Measurements from ENCODE around the gene DUS2. TPM values are rescaled to one million over a fixed set of nuclear protein-coding genes. Genes with fewer than 3 reads are reported as not detected.

DUS2 gene
- total and polyA plus RNA-seq, 8 donors = 2.7 to 6.2 (median 4.5) TPM

Other genes starting within 250 kb of the DUS2 start
- gene RANBP10, start 216.7 kb upstream of the DUS2 start, total RNA-seq = 10 to 100 TPM in 4 of 6 donors, 1 to 10 TPM in 2; 8.7 to 15.4 (median 11.3) TPM
- gene RANBP10, start 216.7 kb upstream of the DUS2 start, polyA plus RNA-seq = 10 to 100 TPM; 11.4 to 11.8 TPM
- 1 to 10 TPM in 2 of 6 donors, under 1 TPM in 4; 0.25 to 1.5 (median 0.96) TPM for gene TSNAXIP1, start 216.4 kb upstream of the DUS2 start, total RNA-seq
- 10 to 100 TPM in 1 of 2 donors, 1 to 10 TPM in 1; 5.8 to 11.1 TPM for gene TSNAXIP1, start 216.4 kb upstream of the DUS2 start, polyA plus RNA-seq
- gene THAP11, start 181.0 kb upstream of the DUS2 start, total RNA-seq = 10 to 100 TPM; 10.9 to 16.5 (median 14.3) TPM
- gene THAP11, start 181.0 kb upstream of the DUS2 start, polyA plus RNA-seq = 10 to 100 TPM in 1 of 2 donors, 1 to 10 TPM in 1; 5.1 to 13.7 TPM
- gene NUTF2, start 176.4 kb upstream of the DUS2 start, total RNA-seq = 10 to 100 TPM; 25.8 to 51.4 (median 36.5) TPM
- 10 to 100 TPM; 63.0 to 69.1 TPM for gene NUTF2, start 176.4 kb upstream of the DUS2 start, polyA plus RNA-seq
- 10 to 100 TPM; 19.6 to 37.0 (median 27.7) TPM for gene CENPT, start 175.6 kb upstream of the DUS2 start, total RNA-seq
- 100 to 1,000 TPM; 142 to 143 TPM for gene CENPT, start 175.6 kb upstream of the DUS2 start, polyA plus RNA-seq
- 10 to 100 TPM; 20.2 to 37.0 (median 23.4) TPM for gene EDC4, start 150.2 kb upstream of the DUS2 start, total RNA-seq
- gene EDC4, start 150.2 kb upstream of the DUS2 start, polyA plus RNA-seq = 10 to 100 TPM; 59.1 to 66.2 TPM
- gene NRN1L, start 138.4 kb upstream of the DUS2 start, total RNA-seq = under 1 TPM in 3 of 6 donors, not detected in 3; 0.34 to 0.67 (median 0.40) TPM
- gene NRN1L, start 138.4 kb upstream of the DUS2 start, polyA plus RNA-seq = 1 to 10 TPM; 2.7 to 4.2 TPM
- 10 to 100 TPM; 13.9 to 17.7 (median 15.7) TPM for gene PSKH1, start 130.0 kb upstream of the DUS2 start, total RNA-seq
- gene PSKH1, start 130.0 kb upstream of the DUS2 start, polyA plus RNA-seq = 10 to 100 TPM; 12.7 to 15.9 TPM
- gene CTRL, start 91.4 kb upstream of the DUS2 start, total RNA-seq = 1,000 to 10,000 TPM in 2 of 6 donors, 100 to 1,000 TPM in 4; 559 to 2,165 (median 815) TPM
- gene CTRL, start 91.4 kb upstream of the DUS2 start, polyA plus RNA-seq = 100 to 1,000 TPM; 580 to 609 TPM
- 10 to 100 TPM; 40.0 to 62.2 (median 51.3) TPM for gene PSMB10, start 86.4 kb upstream of the DUS2 start, total RNA-seq
- 100 to 1,000 TPM in 1 of 2 donors, 10 to 100 TPM in 1; 65.7 to 195 TPM for gene PSMB10, start 86.4 kb upstream of the DUS2 start, polyA plus RNA-seq
- gene LCAT, start 79.2 kb upstream of the DUS2 start, total RNA-seq = 10 to 100 TPM in 2 of 6 donors, 1 to 10 TPM in 4; 2.8 to 12.4 (median 8.5) TPM
- 10 to 100 TPM; 54.3 to 65.5 TPM for gene LCAT, start 79.2 kb upstream of the DUS2 start, polyA plus RNA-seq
- gene SLC12A4, start 54.6 kb upstream of the DUS2 start, total RNA-seq = 10 to 100 TPM; 15.8 to 46.4 (median 27.9) TPM
- gene SLC12A4, start 54.6 kb upstream of the DUS2 start, polyA plus RNA-seq = 10 to 100 TPM; 21.0 to 44.8 TPM
- gene DPEP3, start 42.8 kb upstream of the DUS2 start, total RNA-seq = under 1 TPM in 2 of 6 donors, not detected in 4; 0.09 to 0.12 TPM
- gene DPEP3, start 42.8 kb upstream of the DUS2 start, polyA plus RNA-seq = not detected
- gene DPEP2, start 23.8 kb upstream of the DUS2 start, total RNA-seq = 1 to 10 TPM in 2 of 6 donors, under 1 TPM in 2, not detected in 2; 0.32 to 4.0 (median 0.92) TPM
- 1 to 10 TPM; 1.0 to 1.1 TPM for gene DPEP2, start 23.8 kb upstream of the DUS2 start, polyA plus RNA-seq
- gene DPEP2NB, start 7.4 kb upstream of the DUS2 start, total RNA-seq = not detected
- not detected for gene DPEP2NB, start 7.4 kb upstream of the DUS2 start, polyA plus RNA-seq
- gene DDX28, start 52 bp upstream of the DUS2 start, total RNA-seq = 1 to 10 TPM; 2.1 to 5.1 (median 4.0) TPM
- 1 to 10 TPM; 3.6 to 7.4 TPM for gene DDX28, start 52 bp upstream of the DUS2 start, polyA plus RNA-seq
- gene NFATC3, start 62.1 kb downstream of the DUS2 start, total RNA-seq = 10 to 100 TPM in 5 of 6 donors, 1 to 10 TPM in 1; 9.5 to 19.3 (median 13.5) TPM
- 1 to 10 TPM; 3.8 to 4.5 TPM for gene NFATC3, start 62.1 kb downstream of the DUS2 start, polyA plus RNA-seq
- gene ESRP2, start 212.8 kb downstream of the DUS2 start, total RNA-seq = 10 to 100 TPM; 20.1 to 43.4 (median 33.3) TPM
- 10 to 100 TPM; 35.5 to 45.5 TPM for gene ESRP2, start 212.8 kb downstream of the DUS2 start, polyA plus RNA-seq
- 10 to 100 TPM in 1 of 6 donors, 1 to 10 TPM in 5; 3.5 to 14.1 (median 5.1) TPM for gene PLA2G15, start 222.1 kb downstream of the DUS2 start, total RNA-seq
- 1 to 10 TPM; 6.1 to 8.4 TPM for gene PLA2G15, start 222.1 kb downstream of the DUS2 start, polyA plus RNA-seq
- 1 to 10 TPM; 4.3 to 8.7 (median 6.0) TPM for gene SLC7A6, start 241.2 kb downstream of the DUS2 start, total RNA-seq
- gene SLC7A6, start 241.2 kb downstream of the DUS2 start, polyA plus RNA-seq = 1 to 10 TPM; 3.1 to 5.4 TPM